ENCODE data around the gene DUSP10.

GRCh38 chr1:221712776-221713431 lies 29.0 kb downstream of the DUSP10 start:
- no peak for TF ChIP-seq CTCF (IDR thresholded peaks at IDR 0.05)
- no peak for TF ChIP-seq POLR2AphosphoS5 (IDR thresholded peaks at IDR 0.05)
- TF ChIP-seq POLR2A (IDR thresholded peaks at IDR 0.05): no peak

All from prostate gland (tissue), 2 donors.